Activated naive CD4-positive, alpha-beta T cell treated with anti-CD3 and anti-CD28 coated beads, Interleukin-2, amount 50 U/mL, for 24 hours (primary cell): ENCODE data around the gene SHISA6.

Source experiments
- H3K27ac Mint-ChIP-seq: one replicate; pipeline ENCODE4 v1.8.0; 2021; ENCODE audit warnings: mild to moderate bottlenecking, mixed read lengths
- H3K27me3 Mint-ChIP-seq: one replicate; pipeline ENCODE4 v1.8.0; 2021; ENCODE audit warnings: mixed read lengths
- H3K36me3 Mint-ChIP-seq: one replicate; pipeline ENCODE4 v1.8.0; 2021; ENCODE audit warnings: mixed read lengths
- H3K4me1 Mint-ChIP-seq: one replicate; pipeline ENCODE4 v1.8.0; 2021; ENCODE audit warnings: mixed read lengths
- H3K4me3 Mint-ChIP-seq: one replicate; pipeline ENCODE4 v1.8.0; 2021; ENCODE audit warnings: mild to moderate bottlenecking, mixed read lengths
- H3K9me3 Mint-ChIP-seq: one replicate; pipeline ENCODE4 v1.8.0; 2021; ENCODE audit warnings: mixed read lengths

Gene SHISA6

DNA sequence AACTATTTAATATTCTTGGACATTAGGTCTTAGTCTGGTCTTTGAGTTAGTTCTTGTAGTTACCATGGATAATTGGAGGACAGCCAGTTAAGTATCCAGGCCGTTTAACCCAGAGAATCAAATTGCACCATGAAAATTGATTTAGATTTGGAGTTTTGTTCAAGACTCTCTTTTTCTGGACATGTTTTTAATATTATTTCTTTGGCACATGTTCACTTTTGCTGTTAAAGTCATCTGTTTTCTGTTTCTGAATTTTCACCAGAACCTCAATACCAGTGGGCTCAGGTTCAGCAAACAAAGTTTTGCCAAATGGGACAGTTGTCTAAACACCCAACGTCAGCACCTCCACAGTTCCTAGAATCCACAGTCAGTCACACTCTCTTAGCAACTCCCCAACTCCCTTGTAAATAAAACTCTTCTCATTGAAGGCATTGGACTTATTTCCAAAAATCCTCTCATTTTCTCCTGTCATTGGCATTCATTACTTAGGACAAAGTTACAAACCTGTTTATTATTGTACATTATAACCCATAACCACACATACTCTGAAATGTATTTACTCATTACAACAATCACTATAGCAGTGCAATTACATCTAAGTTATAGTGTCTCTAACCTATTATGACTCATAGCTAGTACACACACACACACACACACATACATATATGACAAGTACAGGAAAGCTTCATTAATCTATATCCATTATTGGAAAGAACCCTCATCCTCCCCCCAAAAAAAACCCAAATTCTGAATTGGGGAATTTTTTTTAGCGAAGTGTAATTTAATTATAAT is 323.8 kb downstream of the SHISA6 start:
- H3K36me3 Mint-ChIP-seq: no peaks in the 10 kb centered on the region
- H3K9me3 Mint-ChIP-seq: no peaks in the 10 kb centered on the region
- no peaks in the 10 kb centered on the region for H3K4me1 Mint-ChIP-seq
- no peak overlapping the region for H3K27ac Mint-ChIP-seq
- peaks cover 2% of the 10 kb centered on the region for H3K27me3 Mint-ChIP-seq
- no peak overlapping the region for H3K4me3 Mint-ChIP-seq

- Mint-ChIP-seq H3K27ac (no peak overlapping the region), H3K4me1 (no peaks in the 10 kb centered on the region), H3K9me3 (no peaks in the 10 kb centered on the region), H3K36me3 (no peaks in the 10 kb centered on the region), H3K4me3 (no peak overlapping the region), H3K27me3 (peaks cover 2% of the 10 kb centered on the region)
Observed at GRCh38 chr17:11565591-11565990, 324.6 kb downstream of the SHISA6 start.

- Mint-ChIP-seq H3K9me3 (peaks cover 2% of the 10 kb centered on the region), H3K27me3 (peaks cover under 1% of the 10 kb centered on the region), H3K4me3 (no peak overlapping the region), H3K27ac (no peak overlapping the region), H3K36me3 (no peaks in the 10 kb centered on the region), H3K4me1 (no peaks in the 10 kb centered on the region)
Observed at GRCh38 chr17:11578998-11579397, 338.0 kb downstream of the SHISA6 start.

GRCh38 chr17:11580677-11581076 is 339.7 kb downstream of the SHISA6 start:
- Mint-ChIP-seq H3K4me3 (no peak overlapping the region), H3K27me3 (peaks cover 2% of the 10 kb centered on the region), H3K9me3 (peaks cover 6% of the 10 kb centered on the region), H3K4me1 (no peaks in the 10 kb centered on the region), H3K36me3 (no peaks in the 10 kb centered on the region), H3K27ac (no peak overlapping the region)

- Mint-ChIP-seq H3K4me3 (no peak overlapping the region), H3K36me3 (no peaks in the 10 kb centered on the region), H3K27ac (no peak overlapping the region), H3K9me3 (peaks cover 6% of the 10 kb centered on the region), H3K27me3 (peaks cover 2% of the 10 kb centered on the region), H3K4me1 (no peaks in the 10 kb centered on the region)
Observed at GRCh38 chr17:11582217-11582616, 341.2 kb downstream of the SHISA6 start.

- H3K4me1 Mint-ChIP-seq: no peaks in the 10 kb centered on the region
- no peaks in the 10 kb centered on the region for H3K36me3 Mint-ChIP-seq
- peaks cover 6% of the 10 kb centered on the region for H3K9me3 Mint-ChIP-seq
Observed at GRCh38 chr17:11583306-11583992, 342.4 kb downstream of the SHISA6 start.

GRCh38 chr17:11589716-11590115 is 348.7 kb downstream of the SHISA6 start:
- Mint-ChIP-seq H3K4me1 (no peaks in the 10 kb centered on the region), H3K36me3 (no peaks in the 10 kb centered on the region), H3K27me3 (no peaks in the 10 kb centered on the region), H3K4me3 (no peak overlapping the region), H3K27ac (no peak overlapping the region), H3K9me3 (peaks cover 10% of the 10 kb centered on the region)

More at GRCh38 chr17:11583306-11583992, 342.4 kb downstream of the SHISA6 start:
- Mint-ChIP-seq H3K4me3 (no peak overlapping the region), H3K27ac (no peak overlapping the region), H3K27me3 (peaks cover 2% of the 10 kb centered on the region)

- Mint-ChIP-seq H3K27ac (no peak within 1 kb of the TSS), H3K4me3 (no peak within 1 kb of the TSS), H3K9me3 (peaks cover 9% of the 10 kb centered on the region), H3K27me3 (peaks cover 23% of the 10 kb centered on the region), H3K36me3 (no peaks in the 10 kb centered on the region), H3K4me1 (peaks cover 3% of the 10 kb centered on the region)
Observed at GRCh38 chr17:11598274-11599221, 357.5 kb downstream of the SHISA6 start, which contains the start of gene DNAH9. Gene DNAH9, plus strand, starts transcription at chr17:11598470. Its CDS starts 29 bp downstream, at chr17:11598499.

DNA sequence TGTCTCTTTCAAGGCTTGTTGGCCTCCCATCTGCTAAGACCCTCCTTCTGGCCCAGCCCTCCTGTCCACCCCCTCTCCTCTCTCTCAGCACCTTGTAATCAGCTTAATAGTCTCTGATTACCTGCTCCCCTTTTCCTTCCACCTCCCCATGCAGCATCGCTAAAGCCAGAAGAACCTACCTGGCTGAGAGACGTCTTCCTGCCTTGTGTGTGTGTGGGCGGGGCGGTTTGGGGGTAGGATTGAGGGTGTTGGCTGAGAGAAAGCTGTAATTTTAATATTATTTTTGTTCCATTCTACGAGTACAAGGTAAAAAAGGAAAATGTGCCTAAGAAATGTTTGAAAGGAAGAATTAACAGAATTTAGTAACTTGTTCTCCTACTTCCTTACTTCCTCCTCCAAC is 360.6 kb downstream of the SHISA6 start:
- no peak overlapping the region for H3K27ac Mint-ChIP-seq
- peaks cover 15% of the 10 kb centered on the region for H3K27me3 Mint-ChIP-seq
- H3K36me3 Mint-ChIP-seq: no peaks in the 10 kb centered on the region
- H3K4me1 Mint-ChIP-seq: peaks cover 3% of the 10 kb centered on the region
- H3K9me3 Mint-ChIP-seq: no peaks in the 10 kb centered on the region
- H3K4me3 Mint-ChIP-seq: no peak overlapping the region

DNA sequence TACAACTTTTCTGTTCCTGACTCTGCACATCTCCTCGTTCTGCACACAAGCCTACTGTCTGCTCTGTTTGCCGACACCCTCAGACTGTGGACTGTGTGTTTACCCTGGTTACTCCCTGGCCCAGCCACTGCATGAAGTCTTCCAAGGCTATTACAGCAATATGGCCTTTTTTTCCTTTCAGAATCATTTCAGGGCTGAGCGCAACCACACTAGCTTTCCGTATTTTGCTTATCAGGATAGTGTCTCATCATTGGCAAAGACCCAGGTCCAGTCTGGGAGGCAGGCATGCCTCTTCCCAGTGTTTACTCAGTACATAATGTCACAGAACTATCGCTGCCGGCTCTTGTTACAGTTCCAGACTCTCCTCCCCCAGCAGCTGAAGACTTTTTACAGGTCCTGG is 367.4 kb downstream of the SHISA6 start:
- H3K27me3 Mint-ChIP-seq: peaks cover 3% of the 10 kb centered on the region
- H3K36me3 Mint-ChIP-seq: no peaks in the 10 kb centered on the region
- H3K27ac Mint-ChIP-seq: no peak overlapping the region
- H3K9me3 Mint-ChIP-seq: no peaks in the 10 kb centered on the region
- no peaks in the 10 kb centered on the region for H3K4me1 Mint-ChIP-seq
- no peak overlapping the region for H3K4me3 Mint-ChIP-seq

DNA sequence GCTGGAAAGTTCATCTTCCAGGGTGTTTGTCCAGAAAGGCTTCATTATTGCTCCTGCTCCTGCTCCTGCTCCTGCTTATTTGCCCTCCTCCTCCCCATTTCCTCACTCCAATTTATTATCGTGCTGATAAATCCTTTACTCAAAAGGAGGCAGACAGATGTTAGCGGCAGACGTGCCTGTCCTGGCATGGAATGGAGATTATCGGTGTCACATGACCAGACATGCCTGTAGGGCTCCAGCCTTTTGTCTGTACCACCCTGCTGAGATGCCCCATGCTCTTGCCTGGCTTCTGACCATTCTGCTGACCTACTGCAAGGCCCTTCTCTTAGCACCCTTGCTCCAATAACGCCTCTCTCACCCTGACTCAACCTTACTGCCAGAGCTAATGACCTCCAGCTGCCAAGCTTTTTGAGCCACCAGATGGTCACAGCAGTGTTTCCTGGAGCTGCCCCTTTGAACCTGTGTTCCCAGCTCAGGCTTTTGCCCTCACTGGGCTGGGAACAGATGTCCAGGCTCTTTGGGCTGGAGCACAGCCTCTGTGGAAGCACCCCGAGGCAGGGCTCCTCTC is 370.1 kb downstream of the SHISA6 start:
- H3K36me3 Mint-ChIP-seq: no peaks in the 10 kb centered on the region

DNA sequence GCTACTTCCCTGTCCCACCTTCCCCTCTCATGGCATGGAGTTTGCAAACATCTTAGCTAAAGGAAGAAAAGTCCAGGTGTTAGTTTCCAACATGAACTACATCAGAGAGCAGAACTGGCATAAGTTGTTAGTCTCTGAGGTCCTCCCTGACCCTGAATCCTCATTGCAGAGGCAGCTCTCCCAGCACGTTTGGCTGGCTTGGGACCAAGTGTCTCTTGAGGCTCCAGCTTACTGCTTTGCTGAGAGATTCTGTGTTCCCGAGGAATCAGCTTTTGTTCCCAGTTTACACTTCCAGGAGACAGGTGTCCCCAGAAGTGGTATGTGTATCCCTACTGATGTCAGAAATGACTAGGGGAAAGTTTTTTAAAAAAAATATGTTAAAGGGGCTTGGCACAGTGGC is 371.9 kb downstream of the SHISA6 start:
- H3K27ac Mint-ChIP-seq: no peak overlapping the region
- H3K4me3 Mint-ChIP-seq: no peak overlapping the region
- H3K9me3 Mint-ChIP-seq: no peaks in the 10 kb centered on the region
- no peaks in the 10 kb centered on the region for H3K36me3 Mint-ChIP-seq
- no peaks in the 10 kb centered on the region for H3K4me1 Mint-ChIP-seq
- peaks cover 3% of the 10 kb centered on the region for H3K27me3 Mint-ChIP-seq

More for the DNA sequence above, 370.1 kb downstream of the SHISA6 start:
- no peak overlapping the region for H3K27ac Mint-ChIP-seq
- H3K4me1 Mint-ChIP-seq: no peaks in the 10 kb centered on the region
- H3K4me3 Mint-ChIP-seq: no peak overlapping the region
- H3K27me3 Mint-ChIP-seq: peaks cover 3% of the 10 kb centered on the region
- H3K9me3 Mint-ChIP-seq: no peaks in the 10 kb centered on the region
